Measurements from ENCODE around the gene RRAD.

RRAD gene

DNA sequence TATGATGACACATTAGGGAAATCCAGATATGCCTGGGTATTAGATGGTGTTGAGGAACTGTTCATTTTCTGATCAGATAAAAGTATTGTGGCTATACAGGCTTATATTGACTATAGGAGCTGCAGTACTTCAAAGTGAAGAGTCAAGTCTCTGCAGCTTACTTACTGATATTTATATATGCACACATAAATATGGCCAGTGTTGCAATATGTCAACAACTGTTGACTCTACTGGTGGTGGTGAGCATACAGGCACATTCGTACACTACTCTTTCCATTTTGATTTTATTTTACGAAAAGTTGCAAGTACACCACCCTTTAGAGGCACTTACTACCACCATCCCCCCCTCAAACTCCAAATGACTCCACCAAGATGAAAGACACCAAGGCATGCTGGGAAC lies 6.3 kb upstream of the RRAD start:
- no peak overlapping the region for H3K4me3 ChIP-seq (ENCODE audit: control insufficient read depth, low read depth, low read length)
- no peak for DNase-seq (ENCODE audit: low read depth)
- TF ChIP-seq CTCF (conservative IDR thresholded peaks at IDR 0.05; ENCODE audit: control insufficient read depth, insufficient read depth, low read depth, low read length): no peak

DNA sequence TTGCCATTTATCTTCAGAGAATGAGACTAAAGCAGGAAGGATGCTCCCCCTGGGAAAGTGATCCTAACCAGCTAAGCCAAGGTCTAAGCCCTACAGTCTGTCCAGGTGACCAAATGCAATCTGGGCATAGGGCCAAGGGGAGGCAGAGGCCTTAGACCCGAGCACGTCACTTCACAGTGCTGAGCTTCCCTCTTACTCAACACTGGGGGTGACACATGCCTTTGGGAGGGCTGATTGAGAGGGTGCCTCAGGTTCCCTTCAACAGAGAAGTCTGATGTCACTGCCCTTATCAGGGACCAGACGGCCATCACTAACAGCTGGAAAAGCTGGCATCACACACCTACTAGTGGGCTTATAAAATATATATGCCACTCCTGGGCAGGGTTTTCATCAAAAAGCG lies 4.9 kb upstream of the RRAD start:
- DNase-seq (ENCODE audit: low read depth): peak; percentile 82

GRCh38 chr16:66928702-66929388 lies 3.5 kb upstream of the RRAD start:
- DNase-seq (ENCODE audit: low read depth): peak; percentile 33
- no peak overlapping the region for H3K4me3 ChIP-seq (ENCODE audit: control insufficient read depth, low read depth, low read length)
- peak; percentile 39 for TF ChIP-seq CTCF (conservative IDR thresholded peaks at IDR 0.05; ENCODE audit: control insufficient read depth, insufficient read depth, low read depth, low read length)

More for the DNA sequence above, 4.9 kb upstream of the RRAD start:
- H3K4me3 ChIP-seq (ENCODE audit: control insufficient read depth, low read depth, low read length): no peak overlapping the region
- TF ChIP-seq CTCF (conservative IDR thresholded peaks at IDR 0.05; ENCODE audit: control insufficient read depth, insufficient read depth, low read depth, low read length): no peak

- no peak for TF ChIP-seq CTCF (conservative IDR thresholded peaks at IDR 0.05; ENCODE audit: control insufficient read depth, insufficient read depth, low read depth, low read length)
- DNase-seq (ENCODE audit: low read depth): peak; percentile 43
- no peak overlapping the region for H3K4me3 ChIP-seq (ENCODE audit: control insufficient read depth, low read depth, low read length)
Observed at GRCh38 chr16:66927918-66928649, 2.7 kb upstream of the RRAD start.

- DNase-seq (ENCODE audit: low read depth): peak; percentile 66
- no peak for TF ChIP-seq CTCF (conservative IDR thresholded peaks at IDR 0.05; ENCODE audit: control insufficient read depth, insufficient read depth, low read depth, low read length)
- H3K4me3 ChIP-seq (ENCODE audit: control insufficient read depth, low read depth, low read length): no peak overlapping the region
Observed at GRCh38 chr16:66926961-66927436, 1.7 kb upstream of the RRAD start.

DNA sequence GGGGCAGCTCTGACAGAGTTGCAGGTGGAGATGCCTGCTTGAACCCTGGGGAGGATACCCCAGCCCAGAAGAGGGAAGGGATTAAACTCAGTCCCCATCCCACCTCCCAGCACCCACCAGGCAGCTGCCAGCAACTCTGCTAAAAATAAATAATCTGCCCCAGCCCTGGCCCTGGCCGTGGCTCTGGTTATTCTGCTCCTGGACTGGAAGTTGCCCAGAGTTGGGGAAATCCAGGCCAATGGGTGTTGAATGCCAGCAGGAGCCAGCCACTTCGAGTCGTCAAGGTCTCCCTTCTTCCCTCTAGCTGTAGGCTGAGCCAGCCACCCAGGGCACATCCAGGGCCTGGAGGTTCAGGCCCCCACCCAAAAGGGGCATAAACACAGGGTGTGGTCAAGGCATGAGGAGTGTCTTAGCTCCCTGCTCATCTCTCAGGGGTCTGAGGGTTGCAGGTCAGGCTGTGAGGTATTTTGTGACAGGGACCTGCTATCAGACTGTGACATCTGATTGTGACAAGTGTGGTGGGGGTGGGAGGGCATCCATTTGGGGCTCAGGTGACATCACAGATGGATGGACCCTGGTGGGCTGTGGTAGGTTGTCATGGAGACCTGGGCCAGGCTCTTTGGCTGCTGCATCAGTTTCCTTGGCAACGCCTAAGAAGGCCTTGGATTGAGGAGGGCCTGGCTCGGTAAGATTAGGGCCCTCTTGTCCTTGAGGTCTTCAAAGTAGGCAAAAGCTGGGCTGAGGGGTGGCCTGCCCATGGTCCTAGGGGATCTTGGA lies 1.0 kb upstream of the RRAD start:
- no peak for TF ChIP-seq CTCF (conservative IDR thresholded peaks at IDR 0.05; ENCODE audit: control insufficient read depth, insufficient read depth, low read depth, low read length)
- no peak for DNase-seq (ENCODE audit: low read depth)
- H3K4me3 ChIP-seq (ENCODE audit: control insufficient read depth, low read depth, low read length): no peak overlapping the region
